Esophagus muscularis mucosa (tissue), 4 donors: ENCODE results near the gene RFX7. TPM values are rescaled to one million over a fixed set of nuclear protein-coding genes. Genes with fewer than 3 reads are reported as not detected.

Source experiments
- DNase-seq: peaks from one replicate; pipeline ENCODE4 v3.0.0-alpha.2; 2017; ENCODE audit errors: extremely low spot score
- H3K27ac ChIP-seq, 4 donors: fragments of 200-600 bp; sonication (generic); replicated peaks in 1 of 4; 1 replicate in 3 of 4; 2 replicates in 1 of 4; pipeline ENCODE4 v1.5.1; 2016 to 2019; ENCODE audit warnings: mild to moderate bottlenecking in 1 of 4
- H3K27me3 ChIP-seq, 4 donors: fragments of 200-600 bp; sonication (generic); one replicate each; pipeline versions ENCODE4 v1.5.1 to v1.6.0; 2016 to 2019
- H3K36me3 ChIP-seq, 4 donors: fragments of 200-600 bp; sonication (generic); one replicate each; pipeline ENCODE4 v1.5.1; 2016 to 2019
- H3K4me1 ChIP-seq, 4 donors: fragments of 200-600 bp; sonication (generic); one replicate each; pipeline ENCODE4 v1.5.1; 2016 to 2019
- H3K4me3 ChIP-seq, 4 donors: fragments of 200-600 bp; sonication (generic); 1 replicate in 2 of 4; 2 replicates in 2 of 4; pipeline ENCODE4 v1.5.1; 2016 to 2019; ENCODE audit warnings: mild to moderate bottlenecking in 4 of 4, moderate library complexity in 1 of 4
- H3K9me3 ChIP-seq, 4 donors: fragments of 200-600 bp; sonication (generic); 1 replicate in 3 of 4; 2 replicates in 1 of 4; pipeline ENCODE4 v1.5.1; 2016 to 2019
- CTCF ChIP-seq, 3 experiments: fragments of 200-600 bp in 2 of 3; fragments of 450-650 bp in 1 of 3; sonication (generic) in 2 of 3; IDR thresholded peaks; one replicate each; pipeline ENCODE4 v1.5.1; 2017 to 2019; ENCODE audit warnings: antibody characterized with exemption in 3 of 3, mild to moderate bottlenecking in 2 of 3, moderate library complexity in 1 of 3
- EP300 ChIP-seq: sonication (generic); formaldehyde crosslinking; IDR thresholded peaks from one replicate; pipeline ENCODE4 v1.6.1; 2017; ENCODE audit warnings: antibody characterized with exemption
- POLR2A ChIP-seq: fragments of 450-650 bp; IDR thresholded peaks from one replicate; pipeline ENCODE4 v1.6.1; 2017; ENCODE audit warnings: antibody characterized with exemption, moderate library complexity, mild to moderate bottlenecking, low read depth
- POLR2AphosphoS5 ChIP-seq, 2 donors: sonication (generic); formaldehyde crosslinking; IDR thresholded peaks; one replicate each; pipeline ENCODE4 v1.6.1; 2017; ENCODE audit warnings: antibody characterized with exemption in 2 of 2
- WGBS: methylation state at CpG from one replicate; pipeline ENCODE4 v1.1.5; 2018; 5-methylcytosine and 5-hydroxymethylcytosine counted together
- intact Hi-C: fragments of 100-400 bp; cut with DNase I; formaldehyde crosslinking; loops from one replicate; pipeline ENCODE4 v1.15.1; 2023
- total RNA-seq, 4 donors: library from RNA; depleted of rRNA; stranded (reverse); fragments of >200 nt; gene quantifications; one replicate each; pipeline versions ENCODE4 v1.1.0 to v1.2.1, GENCODE V29; 2016

Gene RFX7
- total RNA-seq, 4 donors from 2014 or later = 5.4 to 8.3 (median 6.7) TPM

GRCh38 chr15:56228352-56228751, 15.3 kb downstream of the RFX7 start:
- intact Hi-C loops = no loop called here
- TF ChIP-seq EP300 = no peak
- Histone ChIP-seq H3K27me3 (no peaks in the 10 kb centered on the region), H3K9me3 (peaks cover 0 to 15% (median 12%) of the 10 kb centered on the region in 4 donors), H3K4me1 (peaks cover 0 to 13% (median 4%) of the 10 kb centered on the region in 4 donors), H3K27ac (no peak overlapping the region), H3K4me3 (no peak overlapping the region), H3K36me3 (peaks cover 0 to 27% (median 4%) of the 10 kb centered on the region in 4 donors)
- no peak for DNase-seq

DNA sequence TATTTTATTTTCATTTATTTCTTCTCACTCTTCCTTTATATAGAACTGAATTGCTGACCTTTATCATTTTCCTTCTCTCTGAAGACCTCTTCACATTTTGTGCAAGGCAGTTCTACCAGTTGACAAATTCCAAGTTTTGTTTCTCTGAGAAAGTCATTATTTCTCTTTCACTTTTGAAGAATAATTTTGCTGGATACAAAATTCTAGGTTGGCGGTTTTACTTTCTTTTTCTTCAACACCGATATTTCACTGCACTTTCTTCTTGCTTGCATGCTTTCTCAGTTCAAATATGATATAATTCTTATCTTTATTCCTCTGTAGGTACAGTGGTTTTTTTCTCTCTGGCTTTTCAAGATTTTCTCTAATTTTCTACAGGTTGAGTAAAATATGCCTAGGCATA, 15.9 kb downstream of the RFX7 start:
- intact Hi-C loops = no loop called here
- H3K36me3 ChIP-seq = peaks cover 0 to 26% (median 4%) of the 10 kb centered on the region in 4 donors
- WGBS = 98% methylated on average over 2 of the region's 2 CpGs

DNA sequence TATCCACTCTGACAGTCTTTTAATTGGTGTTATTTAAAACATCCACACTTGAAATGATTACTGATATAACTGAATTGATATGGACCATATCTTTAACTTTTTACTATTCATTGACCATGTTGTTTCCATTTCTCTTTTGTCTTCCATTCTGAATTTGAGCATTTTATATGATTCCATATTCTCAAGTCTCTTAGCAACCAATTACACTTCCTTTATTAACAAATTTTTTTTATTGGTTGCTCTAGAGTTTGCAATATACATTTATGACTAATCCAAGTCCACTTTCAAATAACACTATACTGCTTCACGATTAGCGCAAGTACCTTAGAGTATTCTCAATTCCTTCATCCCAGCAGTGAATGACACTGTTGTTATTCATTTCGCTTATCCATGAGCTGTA, 16.4 kb downstream of the RFX7 start:
- Histone ChIP-seq H3K4me1 (peaks cover 0 to 13% (median 4%) of the 10 kb centered on the region in 4 donors), H3K4me3 (no peak overlapping the region), H3K27me3 (no peaks in the 10 kb centered on the region), H3K36me3 (peaks cover 0 to 21% (median 3%) of the 10 kb centered on the region in 4 donors), H3K27ac (no peak overlapping the region), H3K9me3 (peaks cover 0 to 18% (median 14%) of the 10 kb centered on the region in 4 donors)
- intact Hi-C loops = no loop called here
- WGBS = 98% methylated on average over 3 of the region's 3 CpGs
- DNase-seq = no peak
- TF ChIP-seq POLR2AphosphoS5 (IDR thresholded peaks at IDR 0.05) = no peak
- no peak for TF ChIP-seq EP300
- no peak for TF ChIP-seq POLR2A
- TF ChIP-seq CTCF (IDR thresholded peaks at IDR 0.05) = no peak

More for the DNA sequence above, 15.9 kb downstream of the RFX7 start:
- DNase-seq = no peak
- TF ChIP-seq POLR2A = no peak
- TF ChIP-seq EP300 = no peak
- TF ChIP-seq POLR2AphosphoS5 (IDR thresholded peaks at IDR 0.05) = no peak
- TF ChIP-seq CTCF (IDR thresholded peaks at IDR 0.05) = no peak
- H3K27ac ChIP-seq = no peak overlapping the region
- H3K9me3 ChIP-seq = peaks cover 0 to 18% (median 14%) of the 10 kb centered on the region in 4 donors
- no peak overlapping the region for H3K4me3 ChIP-seq
- H3K27me3 ChIP-seq = no peaks in the 10 kb centered on the region
- peaks cover 0 to 13% (median 4%) of the 10 kb centered on the region in 4 donors for H3K4me1 ChIP-seq

- peaks cover 0 to 5% (median 0%) of the 10 kb centered on the region in 4 donors for H3K36me3 ChIP-seq
Observed at GRCh38 chr15:56225520-56225919, 18.2 kb downstream of the RFX7 start.

GRCh38 chr15:56222302-56222701, 21.4 kb downstream of the RFX7 start:
- intact Hi-C loops = no loop called here
- no peak overlapping the region for H3K4me3 ChIP-seq
- no peak for DNase-seq
- TF ChIP-seq EP300 = no peak
- no peak for TF ChIP-seq POLR2AphosphoS5 (IDR thresholded peaks at IDR 0.05)
- no peak for TF ChIP-seq POLR2A
- TF ChIP-seq CTCF (IDR thresholded peaks at IDR 0.05) = no peak
- no peaks in the 10 kb centered on the region for H3K36me3 ChIP-seq
- peaks cover 0 to 14% (median 6%) of the 10 kb centered on the region in 4 donors for H3K9me3 ChIP-seq
- H3K4me1 ChIP-seq = peaks cover 0 to 13% (median 4%) of the 10 kb centered on the region in 4 donors
- 94% methylated on average over 3 of the region's 3 CpGs for WGBS
- H3K27me3 ChIP-seq = no peaks in the 10 kb centered on the region
- no peak overlapping the region for H3K27ac ChIP-seq

More at GRCh38 chr15:56225520-56225919, 18.2 kb downstream of the RFX7 start:
- intact Hi-C loops = no loop called here
- no peak for TF ChIP-seq CTCF (IDR thresholded peaks at IDR 0.05)
- TF ChIP-seq EP300 = no peak
- TF ChIP-seq POLR2AphosphoS5 (IDR thresholded peaks at IDR 0.05) = no peak
- TF ChIP-seq POLR2A = no peak
- Histone ChIP-seq H3K27ac (no peak overlapping the region), H3K4me3 (no peak overlapping the region), H3K27me3 (no peaks in the 10 kb centered on the region), H3K9me3 (peaks cover 0 to 14% (median 12%) of the 10 kb centered on the region in 4 donors), H3K4me1 (peaks cover 0 to 13% (median 4%) of the 10 kb centered on the region in 4 donors)
- WGBS = 46% methylated on average over 1 of the region's 1 CpG
- no peak for DNase-seq
